H1 (cell line): ENCODE data around the gene DYNLRB1. TPM values are rescaled to one million over a fixed set of nuclear protein-coding genes. Genes with fewer than 3 reads are reported as not detected.

Experiments
- ASH2L ChIP-seq: fragments of 200-600, 300-600 bp; sonication (generic); IDR thresholded peaks from one replicate; pipeline ENCODE4 v1.7.1; 2017; ENCODE audit warnings: low read length
- BACH1 ChIP-seq: IDR thresholded peaks from 2 replicates; pipeline ENCODE4 v1.6.1; 2012; ENCODE audit warnings: low read length, improper control_type of control experiment
- CBX8 ChIP-seq: fragments of 300-800, 300-1000 bp; sonication (generic); IDR thresholded peaks from 2 replicates; pipeline ENCODE4 v1.7.1; 2016; ENCODE audit warnings: low read depth, low read length, borderline replicate concordance
- CEBPB ChIP-seq: IDR thresholded peaks from 2 replicates; pipeline ENCODE4 v1.6.1; 2012; ENCODE audit warnings: low read depth, low read length
- CTBP2 ChIP-seq: IDR thresholded peaks from 2 replicates; pipeline ENCODE4 v1.7.0; 2011; ENCODE audit warnings: borderline replicate concordance, mild to moderate bottlenecking, moderate library complexity, mixed read lengths, low read length; ENCODE audit not compliant: insufficient read depth, insufficient read length
- EGR1 ChIP-seq: IDR thresholded peaks from 2 replicates; pipeline ENCODE4 v1.6.1; 2011; ENCODE audit warnings: low read depth, low read length, borderline replicate concordance
- GTF2F1 ChIP-seq: IDR thresholded peaks from 2 replicates; pipeline ENCODE4 v1.6.1; 2012; ENCODE audit warnings: low read depth, low read length, improper control_type of control experiment, borderline replicate concordance
- JUN ChIP-seq: IDR thresholded peaks from 2 replicates; pipeline ENCODE4 v1.6.1; 2011; ENCODE audit warnings: low read depth, mild to moderate bottlenecking, improper control_type of control experiment, low read length
- KDM5A ChIP-seq: fragments of 200-600 bp; IDR thresholded peaks from 2 replicates; pipeline ENCODE4 v1.7.1; 2012; ENCODE audit warnings: mild to moderate bottlenecking, low read length, inconsistent platforms, mixed read lengths
- MAFK ChIP-seq: IDR thresholded peaks from 2 replicates; pipeline ENCODE4 v1.6.1; 2012; ENCODE audit warnings: low read depth, mild to moderate bottlenecking, improper control_type of control experiment, low read length
- NRF1 ChIP-seq: IDR thresholded peaks from 2 replicates; pipeline ENCODE4 v1.6.1; 2011; ENCODE audit warnings: mild to moderate bottlenecking, low read depth, low read length, improper control_type of control experiment
- PHF8 ChIP-seq: fragments of 200-600 bp; sonication (generic); conservative IDR thresholded peaks from 2 replicates; pipeline ENCODE4 v1.7.1; 2012; ENCODE audit warnings: low read depth, mild to moderate bottlenecking, inconsistent platforms, low read length, moderate library complexity
- POLR2A ChIP-seq, 2 experiments: IDR thresholded peaks; 1 replicate in 1 of 2; 2 replicates in 1 of 2; pipeline ENCODE4 v1.6.1; 2011; ENCODE audit warnings: low read depth in 2 of 2, low read length in 2 of 2, mild to moderate bottlenecking in 2 of 2; ENCODE audit errors: control extremely low read depth in 1 of 2
- POLR2AphosphoS5 ChIP-seq: IDR thresholded peaks from 2 replicates; pipeline ENCODE4 v1.6.1; 2011; ENCODE audit warnings: low read depth, low read length
- POU5F1 ChIP-seq: IDR thresholded peaks from 2 replicates; pipeline ENCODE4 v1.6.1; 2011; ENCODE audit warnings: low read depth, mild to moderate bottlenecking, low read length, moderate library complexity
- RFX5 ChIP-seq: IDR thresholded peaks from 2 replicates; pipeline ENCODE4 v1.6.1; 2011; ENCODE audit warnings: low read depth, low read length, improper control_type of control experiment, borderline replicate concordance
- RXRA ChIP-seq: IDR thresholded peaks from 2 replicates; pipeline ENCODE4 v1.6.1; 2011; ENCODE audit warnings: low read depth, mild to moderate bottlenecking, low read length, moderate library complexity; ENCODE audit not compliant: insufficient read depth
- SIRT6 ChIP-seq: IDR thresholded peaks from one replicate; pipeline ENCODE4 v1.7.1; 2012; ENCODE audit warnings: low read length, inconsistent platforms
- SRF ChIP-seq: IDR thresholded peaks from 2 replicates; pipeline ENCODE4 v1.6.1; 2011; ENCODE audit warnings: mild to moderate bottlenecking, low read depth, low read length, moderate library complexity
- TAF1 ChIP-seq: IDR thresholded peaks from 2 replicates; pipeline ENCODE4 v1.6.1; 2011; ENCODE audit warnings: mild to moderate bottlenecking, low read depth, low read length
- TAF7 ChIP-seq: optimal IDR thresholded peaks from 2 replicates; pipeline ENCODE3; 2011; ENCODE audit warnings: low read depth, mild to moderate bottlenecking, inconsistent platforms, low read length, moderate library complexity, borderline replicate concordance
- TBP ChIP-seq: IDR thresholded peaks from 2 replicates; pipeline ENCODE4 v1.6.1; 2011; ENCODE audit warnings: low read depth, low read length, improper control_type of control experiment
- TCF12 ChIP-seq: IDR thresholded peaks from 2 replicates; pipeline ENCODE4 v1.6.1; 2011; ENCODE audit warnings: low read depth, mild to moderate bottlenecking, low read length
- polyA plus RNA-seq, 7 experiments: library from polyadenylated mRNA; depleted of rRNA in 3 of 7; stranded (reverse) in 5 of 7; unstranded in 2 of 7; fragments of >200 nt in 5 of 7; fragments of 200-250 nt in 2 of 7; gene quantifications; 1 replicate in 5 of 7; 2 replicates in 1 of 7; 4 replicates in 1 of 7; pipeline versions ENCODE4 v1.2.1 to v1.2.3, GENCODE V29; 2011 to 2013; ENCODE audit warnings: missing spikeins in 2 of 7, mixed read lengths in 2 of 7
- total RNA-seq: library from RNA; stranded (reverse); fragmentation: NEBNext Ultra II Directional; extraction: Animal tissue kit (Norgen Biotek cat#: 25700); gene quantifications from 2 replicates; pipeline ENCODE4 v1.2.1, GENCODE V29; 2021
- TF ChIP-seq, protein P1 (sequence below): IDR thresholded peaks from 2 replicates; pipeline ENCODE4 v1.6.1; 2011; ENCODE audit warnings: low read length, improper control_type of control experiment
- TF ChIP-seq, protein P2 (sequence below): IDR thresholded peaks from 2 replicates; pipeline ENCODE4 v1.6.1; 2012; ENCODE audit warnings: inconsistent platforms

Gene DYNLRB1
- total and polyA plus RNA-seq, 2 of the 8 experiments (the other 6 are each of a cell fraction or from before 2014, with no cell fraction given): 109 to 214 TPM

DNA sequence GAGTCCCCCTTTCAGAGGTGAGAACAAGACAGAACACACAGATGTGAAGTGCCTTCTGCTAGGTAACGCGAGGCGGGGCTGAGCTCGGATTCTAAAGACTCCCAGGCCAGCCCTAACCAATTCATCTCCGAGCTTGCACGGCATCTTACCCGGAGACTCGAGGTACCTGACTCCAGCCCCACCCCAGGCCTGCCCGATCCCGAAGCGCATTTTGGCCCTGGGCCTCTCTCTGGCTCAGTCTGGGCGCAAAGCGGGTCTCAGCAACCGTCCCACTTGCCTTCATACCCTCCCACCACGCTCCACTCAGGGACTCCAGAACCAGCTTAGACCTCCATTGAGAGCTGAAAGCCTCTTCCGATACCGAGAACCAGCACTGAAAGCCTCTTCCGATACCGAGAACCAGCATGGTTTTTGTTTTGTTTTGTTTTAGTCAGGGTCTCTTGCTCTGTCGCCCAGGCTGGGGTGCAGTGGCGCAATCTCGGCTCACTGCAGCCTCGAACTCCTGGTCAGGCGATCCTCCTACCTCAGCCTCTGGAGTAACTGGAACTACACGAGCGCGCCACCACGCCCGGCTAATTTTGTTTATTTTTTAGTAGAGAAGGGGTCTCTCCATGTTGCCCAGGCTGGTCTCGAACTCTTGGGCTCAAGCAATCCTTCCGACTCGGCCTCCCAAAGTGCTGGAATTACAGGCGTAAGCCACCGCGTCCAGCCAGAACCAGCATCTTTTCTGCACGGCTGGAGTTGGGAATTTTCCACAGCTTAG lies 557 bp upstream of the DYNLRB1 start (continued):
- TF ChIP-seq ASH2L: peak; percentile 59
- TF ChIP-seq BACH1: no peak
- TF ChIP-seq TAF1: peak; percentile 64
- TF ChIP-seq RXRA: no peak
- TF ChIP-seq, protein P1, sequence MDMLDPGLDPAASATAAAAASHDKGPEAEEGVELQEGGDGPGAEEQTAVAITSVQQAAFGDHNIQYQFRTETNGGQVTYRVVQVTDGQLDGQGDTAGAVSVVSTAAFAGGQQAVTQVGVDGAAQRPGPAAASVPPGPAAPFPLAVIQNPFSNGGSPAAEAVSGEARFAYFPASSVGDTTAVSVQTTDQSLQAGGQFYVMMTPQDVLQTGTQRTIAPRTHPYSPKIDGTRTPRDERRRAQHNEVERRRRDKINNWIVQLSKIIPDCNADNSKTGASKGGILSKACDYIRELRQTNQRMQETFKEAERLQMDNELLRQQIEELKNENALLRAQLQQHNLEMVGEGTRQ: no peak
- TF ChIP-seq TAF7: peak; percentile 10
- TF ChIP-seq NRF1: no peak
- TF ChIP-seq PHF8: no peak
- no peak for TF ChIP-seq KDM5A
- 0 out of 2 replicates have a peak, but pooled peaks have one; percentile 34 for TF ChIP-seq CEBPB
- TF ChIP-seq CBX8: no peak
- TF ChIP-seq, protein P2, sequence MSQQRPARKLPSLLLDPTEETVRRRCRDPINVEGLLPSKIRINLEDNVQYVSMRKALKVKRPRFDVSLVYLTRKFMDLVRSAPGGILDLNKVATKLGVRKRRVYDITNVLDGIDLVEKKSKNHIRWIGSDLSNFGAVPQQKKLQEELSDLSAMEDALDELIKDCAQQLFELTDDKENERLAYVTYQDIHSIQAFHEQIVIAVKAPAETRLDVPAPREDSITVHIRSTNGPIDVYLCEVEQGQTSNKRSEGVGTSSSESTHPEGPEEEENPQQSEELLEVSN: no peak
- TF ChIP-seq SRF: peak; percentile 72
- no peak for TF ChIP-seq POU5F1
- no peak for TF ChIP-seq JUN
- no peak for TF ChIP-seq MAFK
- no peak for TF ChIP-seq CTBP2
- TF ChIP-seq POLR2AphosphoS5: peak; percentile 69
- peak in 1 of 2 experiments; percentile 61; a peak in 2 of 3 replicates for TF ChIP-seq POLR2A (IDR thresholded peaks at IDR 0.05; ENCODE audit: control extremely low read depth in 1 of 2, low read depth in 2 of 2, low read length in 2 of 2)
- TF ChIP-seq TCF12: no peak
- TF ChIP-seq EGR1: no peak
- TF ChIP-seq GTF2F1: no peak
- no peak for TF ChIP-seq SIRT6
- TF ChIP-seq RFX5: no peak
- TF ChIP-seq TBP: peak; percentile 54; the same call in 1 of the 2 replicates
